HG03442 (cell line): ENCODE measurements around the gene ZNF880.
"Not testable (repeated sequence)": the region's sequence is repeated elsewhere in the genome, so short reads cannot be mapped to it uniquely, and the experiment has no call there.

Source experiments
- ATAC-seq: cut with Tn5 transposase; IDR thresholded peaks from one replicate; pipeline ENCODE4 v1.9.1; 2021; ENCODE audit warnings: mild to moderate bottlenecking, moderate library complexity; ENCODE audit not compliant: unreplicated experiment

Gene ZNF880

DNA sequence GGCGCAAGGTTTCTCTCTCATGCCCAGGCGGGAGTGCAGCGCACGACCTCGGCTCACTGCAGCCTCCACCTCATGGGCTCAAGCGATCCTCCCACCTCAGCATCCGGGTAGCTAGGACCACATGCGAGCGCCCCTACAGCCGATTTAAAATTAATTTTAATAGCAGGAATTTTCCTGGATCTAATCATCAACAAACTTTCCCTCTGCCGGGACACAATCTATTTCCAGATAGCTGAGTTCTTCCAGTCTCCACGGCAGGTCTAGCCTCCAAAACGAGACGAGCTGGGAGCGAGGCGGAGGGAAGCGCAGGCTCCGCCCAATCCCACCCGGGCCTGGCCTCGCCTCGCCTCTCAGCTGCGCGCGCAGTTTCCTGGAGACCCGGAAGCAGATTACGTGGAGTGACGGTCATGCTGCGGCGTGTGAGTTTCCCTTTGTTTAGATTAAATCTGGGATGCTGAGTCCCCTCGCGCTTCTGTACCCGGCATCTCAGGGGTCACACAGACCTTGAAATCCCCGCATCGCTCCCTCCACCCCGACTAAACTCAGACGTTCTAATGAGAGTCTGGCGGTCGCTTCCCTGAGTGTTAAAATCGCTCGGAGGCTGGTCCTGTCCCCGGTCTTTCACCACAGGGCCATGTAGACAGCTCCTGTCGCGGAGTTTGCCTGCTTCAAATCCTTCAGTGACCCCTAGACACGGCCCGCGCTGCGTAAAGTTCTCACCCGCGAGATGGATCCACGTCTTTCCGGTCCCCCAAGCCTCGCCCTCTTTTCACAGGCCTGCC is at the start of gene ZNF880:
ZNF880 (plus strand) TSS at position 365 of the 782 bp plus-strand sequence; CDS start at position 408, 43 bp downstream.
- peak; percentile 63 for ATAC-seq

DNA sequence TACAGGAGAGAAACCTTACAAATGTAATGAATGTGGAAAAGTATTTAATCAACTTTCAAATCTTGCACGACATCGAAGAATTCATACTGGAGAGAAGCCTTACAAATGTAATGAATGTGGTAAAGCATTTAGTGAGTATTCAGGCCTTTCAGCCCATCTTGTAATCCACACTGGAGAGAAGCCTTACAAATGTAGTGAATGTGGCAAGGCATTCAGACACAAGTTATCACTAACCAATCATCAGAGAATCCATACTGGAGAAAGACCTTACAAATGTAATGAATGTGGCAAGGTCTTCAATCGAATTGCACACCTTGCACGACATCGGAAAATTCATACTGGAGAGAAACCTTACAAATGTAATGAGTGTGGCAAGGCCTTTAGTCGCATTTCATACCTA is 47.3 kb upstream of the ZNF880 start:
- ATAC-seq, result no peak

DNA sequence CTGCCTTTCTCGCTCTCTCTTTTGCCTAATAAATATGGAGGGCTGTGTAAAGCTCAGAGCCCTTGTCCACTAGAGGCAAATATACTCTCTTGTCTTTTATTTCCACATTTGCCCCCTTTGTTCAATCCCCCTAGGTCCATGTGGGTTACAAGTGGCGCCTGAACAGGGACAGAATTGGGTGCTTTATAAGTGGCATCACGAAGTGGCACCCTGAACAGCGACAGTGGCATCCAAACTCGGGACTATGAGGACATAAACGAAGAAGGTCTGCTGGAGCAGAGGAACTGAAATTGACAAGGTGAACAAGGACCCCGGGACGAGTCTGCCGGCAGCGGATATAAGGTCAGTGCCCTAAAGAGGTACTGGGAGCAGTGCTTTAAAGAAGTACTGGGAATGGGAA is 38.0 kb upstream of the ZNF880 start:
- ATAC-seq, result no peak

DNA sequence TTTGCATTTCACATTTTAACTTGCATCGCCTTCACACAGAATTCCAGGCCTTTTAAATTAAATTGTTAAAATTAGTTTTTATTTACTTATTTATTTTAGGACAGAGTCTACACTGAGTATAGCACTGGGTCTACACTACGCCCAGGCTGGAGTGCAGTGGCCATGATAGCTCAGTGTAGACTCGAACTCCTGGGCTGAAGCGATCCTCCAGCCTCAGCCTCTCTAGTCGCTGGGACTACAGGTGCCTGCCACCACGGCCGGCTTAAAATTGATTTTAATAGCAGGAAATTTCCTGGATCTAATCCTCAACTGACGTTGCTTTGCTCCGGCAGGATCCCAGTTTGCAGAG is 34.0 kb upstream of the ZNF880 start:
- ATAC-seq, result no peak

DNA sequence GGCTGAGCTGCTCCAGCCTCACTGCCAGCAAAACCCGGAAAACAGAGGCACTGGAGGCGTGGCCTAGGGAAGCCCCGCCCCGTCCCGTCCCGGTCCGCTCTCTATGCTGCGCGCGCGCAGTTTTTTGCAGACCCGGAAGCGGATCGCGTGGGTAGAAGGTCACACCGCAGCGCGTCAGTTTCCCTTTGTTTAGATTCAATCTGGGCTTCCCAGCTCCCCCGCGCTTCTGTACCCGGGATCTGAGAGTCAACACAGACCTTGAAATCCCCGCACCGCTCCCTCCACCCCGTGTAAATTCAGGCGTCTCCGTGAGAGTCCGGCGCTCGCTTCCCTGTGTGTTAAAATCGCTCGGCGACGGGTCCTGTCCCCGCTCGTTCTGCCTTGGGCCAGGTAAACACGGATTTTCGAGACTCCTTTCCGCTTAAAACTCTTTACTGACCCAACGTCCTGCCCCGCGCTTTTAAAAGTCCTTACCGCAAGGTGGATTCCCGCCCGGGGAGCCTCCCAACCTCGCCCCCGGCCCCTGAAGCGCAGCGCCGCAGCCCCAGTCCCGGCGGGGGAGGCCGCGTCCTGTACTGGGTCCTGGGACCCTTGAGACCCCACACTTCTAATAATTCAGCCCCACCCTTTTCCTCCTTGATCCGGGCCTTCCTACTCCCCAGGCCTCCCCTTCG is 33.5 kb upstream of the ZNF880 start, which contains the start of gene ZNF610:
ZNF610 (plus strand) TSS at position 127 of the 674 bp plus-strand sequence. CDS start 12,930 bp downstream, outside the sequence.
- peak; percentile 53 for ATAC-seq

DNA sequence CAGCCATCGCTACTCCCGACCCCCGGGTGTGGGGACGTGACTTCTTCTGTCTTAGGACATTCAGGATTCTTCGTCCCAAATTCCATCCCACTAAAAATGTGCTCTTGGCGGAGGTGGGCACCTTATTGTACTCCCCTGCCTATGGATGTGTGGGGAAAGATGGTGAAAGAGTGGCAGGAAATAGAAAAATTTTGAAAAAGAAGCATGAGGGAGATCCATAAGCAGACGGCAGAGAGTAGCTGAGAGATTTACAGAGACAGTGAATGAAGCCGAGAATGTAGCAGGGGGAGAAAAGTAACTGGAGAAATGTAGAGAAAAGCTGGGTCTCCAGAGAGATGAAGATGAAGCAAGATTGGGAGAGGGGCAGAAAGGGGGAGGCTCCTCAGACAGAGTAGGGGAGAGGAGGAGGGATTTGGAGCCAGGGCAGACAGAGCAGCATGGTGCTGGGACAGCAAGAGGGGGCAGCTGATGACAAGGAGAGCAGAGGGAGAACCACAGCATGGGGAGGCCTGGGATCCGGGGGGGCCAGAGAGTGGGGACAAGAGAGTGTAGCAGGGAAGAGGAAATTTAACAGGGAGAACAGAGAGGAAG is 32.8 kb upstream of the ZNF880 start:
- ATAC-seq, result no peak

DNA sequence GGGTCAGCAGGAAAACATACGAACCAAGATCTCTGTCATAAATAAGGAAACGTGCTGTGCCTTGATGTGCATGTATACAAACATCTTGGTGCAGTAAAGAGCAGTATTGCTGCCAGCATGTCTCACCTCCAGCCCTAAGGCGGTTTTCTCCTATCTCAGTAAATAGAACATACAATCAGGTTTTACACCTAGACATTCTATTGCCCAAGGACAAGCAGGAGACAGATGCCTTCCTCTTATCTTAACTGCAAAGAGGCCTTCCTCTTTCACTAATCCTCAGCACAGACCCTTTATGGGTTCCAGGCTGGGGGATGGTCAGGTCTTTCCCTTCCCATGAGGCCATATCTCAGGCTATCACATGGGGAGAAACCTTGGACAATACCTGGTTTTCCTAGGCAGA is 30.7 kb upstream of the ZNF880 start:
- ATAC-seq, result not testable (repeated sequence)

DNA sequence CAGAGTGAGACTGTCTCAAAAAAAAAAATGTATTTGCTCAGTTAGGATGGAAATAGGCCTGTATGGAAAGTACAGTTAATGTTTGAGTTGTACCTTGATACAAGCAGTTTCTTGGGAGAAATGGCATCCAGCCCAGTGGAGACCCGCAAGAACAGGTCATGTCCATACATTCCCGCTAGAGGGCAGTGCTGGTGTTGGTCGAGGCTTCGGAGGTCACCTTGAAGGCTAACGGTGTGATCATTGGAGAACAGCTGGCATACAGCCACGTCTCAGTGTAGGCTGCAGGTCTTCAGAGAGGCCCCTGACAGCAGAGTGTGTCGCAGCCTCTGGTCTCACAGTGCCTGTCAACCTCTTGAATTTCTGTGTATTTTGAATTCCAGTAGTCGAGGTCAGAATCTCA is 26.2 kb upstream of the ZNF880 start:
- no peak for ATAC-seq

DNA sequence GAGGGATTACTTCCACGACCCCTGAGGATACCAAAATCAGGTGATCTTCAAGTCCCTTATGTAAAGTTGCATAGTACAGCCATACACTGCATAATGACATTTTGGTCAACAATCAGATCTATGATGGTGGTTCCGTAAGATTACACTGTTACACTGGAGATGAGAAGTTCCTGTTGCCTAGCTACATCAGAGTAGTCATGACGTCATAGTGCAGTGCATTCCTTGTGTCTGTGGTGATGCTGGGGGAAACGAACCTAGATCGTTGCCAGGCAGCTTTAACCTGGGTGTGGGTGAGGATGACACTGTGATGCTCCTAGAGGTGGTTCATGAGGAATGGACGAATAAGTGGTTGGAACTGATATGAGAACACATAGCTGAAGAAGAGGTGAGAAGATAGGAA is 24.6 kb upstream of the ZNF880 start:
- ATAC-seq, result no peak

DNA sequence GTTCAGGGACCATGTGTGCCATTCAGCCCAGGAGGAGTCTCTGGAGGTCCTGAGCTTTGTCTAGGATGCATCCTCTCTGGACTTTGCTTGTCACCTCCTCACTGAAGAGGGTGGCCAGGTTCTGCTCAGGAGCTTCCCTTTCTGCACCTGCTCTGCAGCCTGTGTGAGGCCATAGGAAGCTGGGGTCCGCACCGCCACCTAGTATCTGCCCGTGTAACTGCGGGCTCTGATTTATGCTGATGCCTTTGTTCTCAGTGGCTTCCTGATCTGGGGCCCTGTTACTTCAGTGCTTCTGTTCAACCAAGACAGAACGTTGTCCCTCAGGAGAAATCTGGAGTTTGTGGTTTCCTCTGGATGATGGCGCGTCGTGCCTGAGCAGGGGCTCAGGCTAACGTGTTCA is 18.2 kb upstream of the ZNF880 start:
- ATAC-seq, result no peak

DNA sequence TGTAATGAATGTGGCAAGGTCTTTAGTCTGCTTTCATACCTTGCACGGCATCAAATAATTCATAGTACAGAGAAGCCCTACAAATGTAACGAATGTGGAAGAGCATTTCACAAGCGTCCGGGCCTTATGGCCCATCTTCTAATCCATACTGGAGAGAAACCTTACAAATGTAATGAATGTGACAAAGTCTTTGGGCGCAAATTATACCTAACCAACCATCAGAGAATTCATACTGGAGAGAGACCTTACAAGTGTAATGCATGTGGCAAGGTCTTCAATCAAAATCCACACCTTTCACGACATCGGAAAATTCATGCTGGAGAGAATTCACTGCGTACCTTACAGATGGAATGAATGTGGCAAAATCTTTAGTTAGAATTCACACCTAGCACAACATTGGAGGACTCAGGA is 3.3 kb upstream of the ZNF880 start:
- ATAC-seq, result no peak

DNA sequence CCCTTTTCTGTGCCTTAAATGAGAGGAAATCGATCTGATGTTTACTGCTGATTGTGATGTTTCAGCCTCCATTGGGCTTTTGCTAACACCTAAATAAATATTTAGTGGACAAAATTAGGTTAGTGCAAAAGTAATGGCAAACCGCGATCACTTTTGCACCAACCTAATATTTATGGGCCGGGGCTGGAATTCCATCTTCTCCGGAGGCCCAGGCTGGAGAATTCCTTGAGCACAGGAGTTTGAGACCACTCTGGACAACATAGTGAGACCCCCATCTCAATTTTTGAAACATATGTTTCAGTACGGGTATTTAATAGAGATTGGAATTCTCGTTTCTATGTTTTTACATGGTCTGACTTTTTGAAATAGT is 603 bp downstream of the ZNF880 start:
- no peak for ATAC-seq

DNA sequence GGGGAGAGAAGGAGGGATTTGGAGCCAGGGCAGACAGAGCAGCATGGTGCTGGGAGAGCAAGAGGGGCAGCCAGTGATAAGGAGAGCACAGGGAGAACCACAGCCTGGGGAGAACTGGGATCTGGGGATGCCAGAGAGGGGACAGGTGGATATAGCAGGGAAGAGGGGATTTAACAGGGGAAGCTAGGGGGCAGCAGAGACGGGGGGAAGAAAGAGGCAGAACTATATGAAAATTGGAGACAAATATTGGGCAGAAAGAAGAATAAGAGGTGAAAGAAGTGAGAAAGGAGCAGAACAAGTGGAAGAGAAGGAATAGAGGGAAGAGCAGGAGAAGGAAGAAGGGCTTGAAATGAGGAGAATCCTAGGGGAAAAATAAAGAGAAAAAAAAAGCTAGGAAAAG is 21.4 kb downstream of the ZNF880 start:
- ATAC-seq, result no peak

DNA sequence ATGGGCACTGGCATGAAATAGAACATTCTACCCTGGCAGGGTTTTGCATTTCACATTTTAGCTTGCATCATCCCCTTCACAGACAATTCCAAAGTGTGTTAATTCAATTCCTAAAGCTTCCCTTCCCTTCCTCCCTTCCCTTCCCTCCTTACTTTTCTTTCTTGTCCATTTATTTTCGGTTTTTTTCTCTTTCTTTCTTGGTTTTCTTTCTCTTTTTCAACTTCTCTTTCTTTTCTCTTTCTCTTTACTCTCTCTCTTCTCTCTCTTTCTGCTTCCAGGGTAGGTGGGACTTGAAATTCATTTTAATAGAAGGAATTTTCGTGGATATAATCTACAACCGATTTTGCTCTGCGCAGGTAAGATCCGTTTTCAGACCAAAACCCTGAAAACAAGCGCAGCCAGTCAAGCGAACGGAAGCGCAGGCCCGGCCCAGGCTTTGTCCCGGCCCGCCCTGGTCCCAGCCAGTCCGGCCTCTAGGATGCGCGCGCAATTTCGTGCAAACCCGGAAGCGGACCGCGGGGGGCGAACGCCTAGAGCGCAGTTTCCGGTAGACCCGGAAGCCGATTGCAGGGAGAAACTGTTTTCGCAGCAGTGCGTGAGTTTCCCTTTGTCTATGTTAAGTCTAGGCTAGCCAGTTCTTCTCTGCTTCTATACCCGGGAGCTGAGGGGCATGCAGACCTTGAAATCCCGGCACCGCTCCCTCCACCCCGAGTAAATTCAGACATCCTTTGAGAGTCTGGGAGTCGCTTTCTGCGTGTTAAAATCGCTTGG is 27.8 kb downstream of the ZNF880 start, which contains the start of gene ZNF528:
ZNF528 (plus strand) TSS at position 540 of the 771 bp plus-strand sequence. CDS start 4,165 bp downstream, outside the sequence.
- peak; percentile 81 for ATAC-seq

DNA sequence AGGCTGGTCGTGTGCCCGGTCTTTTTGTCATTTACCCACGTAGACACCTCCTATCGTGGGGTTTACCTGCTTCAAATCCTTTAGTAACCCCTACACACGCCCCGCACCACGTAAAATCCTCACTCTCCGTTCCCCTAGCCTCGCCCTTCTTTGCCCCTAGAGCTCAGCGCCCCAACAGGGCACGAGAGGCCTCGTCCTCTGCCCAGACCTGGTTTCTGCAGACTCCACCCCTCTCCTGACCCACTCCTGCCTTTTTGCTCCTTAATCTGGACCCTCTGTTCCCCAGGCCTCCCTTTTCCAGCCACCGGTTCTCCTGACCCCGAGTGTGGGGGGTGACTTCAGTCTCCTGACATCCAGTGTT is 28.3 kb downstream of the ZNF880 start:
- ATAC-seq, result no peak

DNA sequence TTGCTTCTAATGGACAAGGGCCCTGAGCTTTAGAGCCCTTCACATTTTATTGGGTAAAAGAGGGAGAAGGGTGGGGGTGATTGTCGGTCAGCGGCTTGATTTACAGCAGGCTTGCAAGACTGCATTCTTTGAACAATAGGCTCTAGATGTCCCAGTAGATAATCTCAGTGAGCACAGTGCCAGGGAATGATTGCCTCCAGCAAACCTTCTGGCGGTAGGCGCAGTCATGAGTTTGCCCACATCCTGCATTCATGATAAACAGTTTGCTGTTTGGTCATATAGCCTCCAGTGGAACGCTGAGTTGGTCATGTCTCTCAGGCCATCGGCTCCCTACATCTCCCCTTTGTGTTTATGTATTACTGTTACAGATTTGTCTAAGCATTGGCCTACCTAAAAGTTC is 40.6 kb downstream of the ZNF880 start:
- ATAC-seq, result no peak

DNA sequence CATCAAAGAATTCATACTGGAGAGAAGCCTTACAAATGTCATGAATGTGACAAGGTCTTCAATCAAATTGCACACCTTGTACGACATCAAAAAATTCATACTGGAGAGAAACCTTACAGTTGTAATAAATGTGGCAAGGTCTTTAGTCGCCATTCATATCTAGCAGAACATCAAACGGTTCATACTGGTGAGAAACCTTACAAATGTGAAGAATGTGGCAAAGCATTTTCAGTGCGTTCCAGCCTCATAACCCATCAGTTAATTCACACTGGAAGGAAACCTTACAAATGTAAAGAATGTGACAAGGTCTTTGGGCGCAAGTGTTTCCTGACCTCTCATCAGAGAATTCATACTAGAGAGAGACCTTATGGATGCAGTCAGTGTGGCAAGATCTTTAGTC is 46.0 kb downstream of the ZNF880 start:
- ATAC-seq, result no peak

DNA sequence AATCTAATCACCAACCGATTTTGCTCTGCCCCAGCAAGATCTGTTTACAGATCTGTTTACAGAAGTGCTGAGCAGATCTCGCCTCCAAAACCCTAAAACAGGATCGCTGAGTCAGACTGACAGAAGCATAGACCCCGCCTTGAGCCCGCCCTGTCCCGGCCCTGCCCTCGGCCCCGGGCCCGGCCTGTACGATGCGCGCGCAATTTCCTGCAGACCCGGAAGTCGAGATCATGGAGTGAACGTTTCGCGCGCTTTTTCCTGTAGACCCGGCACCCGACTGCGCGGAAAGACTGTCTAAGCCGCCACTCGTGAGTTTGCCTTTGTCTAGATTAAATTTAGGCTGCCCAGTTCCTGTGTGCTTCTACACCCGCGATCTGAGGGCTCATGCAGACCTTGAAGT is 59.2 kb downstream of the ZNF880 start, which contains the start of gene ZNF534:
ZNF534 (plus strand) TSS at position 212 of the 400 bp plus-strand sequence. CDS start 2,327 bp downstream, outside the sequence.
- no peak for ATAC-seq
